A549 (cell line): ENCODE data around the gene UROC1.

Experiments used
- CBX2 ChIP-seq: fragments of 200-600 bp; sonication (generic); IDR thresholded peaks from 2 replicates; pipeline ENCODE4 v1.6.1; 2016; ENCODE audit warnings: low read depth, mild to moderate bottlenecking, borderline replicate concordance
- EP300 ChIP-seq, 2 experiments: fragments of >200 bp; sonication (Bioruptor Twin); formaldehyde crosslinking; IDR thresholded peaks; 2 replicates in 1 of 2; 3 replicates in 1 of 2; pipeline ENCODE4 v1.6.1; 2016 to 2017
- NFE2L2 ChIP-seq: fragments of 150-350 bp; conservative IDR thresholded peaks from 2 replicates; pipeline ENCODE4 v1.6.1; 2014; ENCODE audit warnings: low read length
- PHF8 ChIP-seq: fragments of 200-600 bp; sonication (generic); IDR thresholded peaks from 2 replicates; pipeline ENCODE4 v1.6.1; 2016; ENCODE audit warnings: low read depth, mild to moderate bottlenecking, antibody characterized with exemption, moderate library complexity, borderline replicate concordance
- POLR2A ChIP-seq: IDR thresholded peaks from 2 replicates; pipeline ENCODE4 v1.6.1; 2012; ENCODE audit warnings: mild to moderate bottlenecking, low read length
- RAD21 ChIP-seq, 2 experiments: fragments of >200 bp in 1 of 2; sonication (Bioruptor Twin) in 1 of 2; formaldehyde crosslinking in 1 of 2; IDR thresholded peaks in 1 of 2; conservative IDR thresholded peaks in 1 of 2; 2 replicates in 1 of 2; 3 replicates in 1 of 2; pipeline ENCODE4 v1.6.1; 2012 to 2018; ENCODE audit warnings: inconsistent platforms in 1 of 2
- RCOR1 ChIP-seq: fragments of 150-350 bp; IDR thresholded peaks from 2 replicates; pipeline ENCODE4 v1.6.1; 2014; ENCODE audit warnings: antibody characterized with exemption, low read length, low read depth
- SREBF2 ChIP-seq: fragments of 450-650 bp; IDR thresholded peaks from 2 replicates; pipeline ENCODE4 v1.6.1; 2014; ENCODE audit warnings: mild to moderate bottlenecking, moderate library complexity
- TF ChIP-seq, protein P1 (sequence below): IDR thresholded peaks from 2 replicates; pipeline ENCODE4 v1.6.1; 2012
- TF ChIP-seq, protein P2 (sequence below): fragments of >200 bp; sonication (Bioruptor Twin); formaldehyde crosslinking; IDR thresholded peaks from 3 replicates; pipeline ENCODE4 v1.5.1; 2016
- TF ChIP-seq, protein P3 (sequence below): fragments of 200-600 bp; sonication (generic); IDR thresholded peaks from 2 replicates; pipeline ENCODE4 v1.6.1; 2016; ENCODE audit warnings: antibody characterized with exemption, mild to moderate bottlenecking, moderate library complexity
- TF ChIP-seq, protein P4 (sequence below): IDR thresholded peaks from 2 replicates; pipeline ENCODE4 v1.6.1; 2012; ENCODE audit warnings: low read depth, borderline replicate concordance

DNA sequence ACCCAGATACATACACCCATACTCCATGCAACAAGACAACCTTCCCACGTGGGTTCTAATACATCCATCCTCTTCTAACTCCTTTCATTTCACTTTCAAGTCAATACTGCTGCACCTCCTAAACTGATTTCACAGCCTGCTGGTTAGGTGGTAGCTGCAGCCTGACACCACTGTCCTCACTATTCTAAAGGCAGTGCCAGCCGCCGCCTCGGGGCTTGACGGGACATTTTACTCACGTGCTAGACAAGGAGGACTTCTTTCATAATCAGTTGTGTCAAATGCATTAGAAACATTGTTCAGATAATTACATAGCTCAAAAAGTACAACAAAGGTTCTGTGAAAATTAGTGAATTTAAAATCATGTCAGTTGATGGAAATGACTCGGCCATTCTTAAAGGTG lies 6.3 kb downstream of the UROC1 start:
- TF ChIP-seq, protein P1, sequence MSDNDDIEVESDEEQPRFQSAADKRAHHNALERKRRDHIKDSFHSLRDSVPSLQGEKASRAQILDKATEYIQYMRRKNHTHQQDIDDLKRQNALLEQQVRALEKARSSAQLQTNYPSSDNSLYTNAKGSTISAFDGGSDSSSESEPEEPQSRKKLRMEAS, result no peak
- TF ChIP-seq, protein P2, sequence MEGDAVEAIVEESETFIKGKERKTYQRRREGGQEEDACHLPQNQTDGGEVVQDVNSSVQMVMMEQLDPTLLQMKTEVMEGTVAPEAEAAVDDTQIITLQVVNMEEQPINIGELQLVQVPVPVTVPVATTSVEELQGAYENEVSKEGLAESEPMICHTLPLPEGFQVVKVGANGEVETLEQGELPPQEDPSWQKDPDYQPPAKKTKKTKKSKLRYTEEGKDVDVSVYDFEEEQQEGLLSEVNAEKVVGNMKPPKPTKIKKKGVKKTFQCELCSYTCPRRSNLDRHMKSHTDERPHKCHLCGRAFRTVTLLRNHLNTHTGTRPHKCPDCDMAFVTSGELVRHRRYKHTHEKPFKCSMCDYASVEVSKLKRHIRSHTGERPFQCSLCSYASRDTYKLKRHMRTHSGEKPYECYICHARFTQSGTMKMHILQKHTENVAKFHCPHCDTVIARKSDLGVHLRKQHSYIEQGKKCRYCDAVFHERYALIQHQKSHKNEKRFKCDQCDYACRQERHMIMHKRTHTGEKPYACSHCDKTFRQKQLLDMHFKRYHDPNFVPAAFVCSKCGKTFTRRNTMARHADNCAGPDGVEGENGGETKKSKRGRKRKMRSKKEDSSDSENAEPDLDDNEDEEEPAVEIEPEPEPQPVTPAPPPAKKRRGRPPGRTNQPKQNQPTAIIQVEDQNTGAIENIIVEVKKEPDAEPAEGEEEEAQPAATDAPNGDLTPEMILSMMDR, result no peak
- no peak for TF ChIP-seq CBX2
- no peak for TF ChIP-seq POLR2A
- TF ChIP-seq, protein P3, sequence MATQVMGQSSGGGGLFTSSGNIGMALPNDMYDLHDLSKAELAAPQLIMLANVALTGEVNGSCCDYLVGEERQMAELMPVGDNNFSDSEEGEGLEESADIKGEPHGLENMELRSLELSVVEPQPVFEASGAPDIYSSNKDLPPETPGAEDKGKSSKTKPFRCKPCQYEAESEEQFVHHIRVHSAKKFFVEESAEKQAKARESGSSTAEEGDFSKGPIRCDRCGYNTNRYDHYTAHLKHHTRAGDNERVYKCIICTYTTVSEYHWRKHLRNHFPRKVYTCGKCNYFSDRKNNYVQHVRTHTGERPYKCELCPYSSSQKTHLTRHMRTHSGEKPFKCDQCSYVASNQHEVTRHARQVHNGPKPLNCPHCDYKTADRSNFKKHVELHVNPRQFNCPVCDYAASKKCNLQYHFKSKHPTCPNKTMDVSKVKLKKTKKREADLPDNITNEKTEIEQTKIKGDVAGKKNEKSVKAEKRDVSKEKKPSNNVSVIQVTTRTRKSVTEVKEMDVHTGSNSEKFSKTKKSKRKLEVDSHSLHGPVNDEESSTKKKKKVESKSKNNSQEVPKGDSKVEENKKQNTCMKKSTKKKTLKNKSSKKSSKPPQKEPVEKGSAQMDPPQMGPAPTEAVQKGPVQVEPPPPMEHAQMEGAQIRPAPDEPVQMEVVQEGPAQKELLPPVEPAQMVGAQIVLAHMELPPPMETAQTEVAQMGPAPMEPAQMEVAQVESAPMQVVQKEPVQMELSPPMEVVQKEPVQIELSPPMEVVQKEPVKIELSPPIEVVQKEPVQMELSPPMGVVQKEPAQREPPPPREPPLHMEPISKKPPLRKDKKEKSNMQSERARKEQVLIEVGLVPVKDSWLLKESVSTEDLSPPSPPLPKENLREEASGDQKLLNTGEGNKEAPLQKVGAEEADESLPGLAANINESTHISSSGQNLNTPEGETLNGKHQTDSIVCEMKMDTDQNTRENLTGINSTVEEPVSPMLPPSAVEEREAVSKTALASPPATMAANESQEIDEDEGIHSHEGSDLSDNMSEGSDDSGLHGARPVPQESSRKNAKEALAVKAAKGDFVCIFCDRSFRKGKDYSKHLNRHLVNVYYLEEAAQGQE, result no peak
- TF ChIP-seq EP300 (IDR thresholded peaks at IDR 0.05), result no peak
- TF ChIP-seq NFE2L2, result no peak
- no peak for TF ChIP-seq SREBF2
- TF ChIP-seq RAD21 (conservative IDR thresholded peaks at IDR 0.05 in 1 of 2, IDR thresholded peaks at IDR 0.05 in 1 of 2), result no peak
- no peak for TF ChIP-seq PHF8
- TF ChIP-seq, protein P4, sequence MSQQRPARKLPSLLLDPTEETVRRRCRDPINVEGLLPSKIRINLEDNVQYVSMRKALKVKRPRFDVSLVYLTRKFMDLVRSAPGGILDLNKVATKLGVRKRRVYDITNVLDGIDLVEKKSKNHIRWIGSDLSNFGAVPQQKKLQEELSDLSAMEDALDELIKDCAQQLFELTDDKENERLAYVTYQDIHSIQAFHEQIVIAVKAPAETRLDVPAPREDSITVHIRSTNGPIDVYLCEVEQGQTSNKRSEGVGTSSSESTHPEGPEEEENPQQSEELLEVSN, result no peak
- no peak for TF ChIP-seq RCOR1
